Sigmoid colon (tissue), 4 donors: ENCODE data around the gene SLC27A2.

Experiments
- CTCF ChIP-seq, 4 experiments: fragments of 450-650 bp in 3 of 4; fragments of 200-600 bp in 1 of 4; IDR thresholded peaks; one replicate each; pipeline ENCODE4 v1.5.1; 2016 to 2019; ENCODE audit warnings: antibody characterized with exemption in 4 of 4, mild to moderate bottlenecking in 3 of 4, moderate library complexity in 2 of 4
- EP300 ChIP-seq, 4 donors: sonication (generic); formaldehyde crosslinking; IDR thresholded peaks; one replicate each; pipeline ENCODE4 v1.6.1; 2017; ENCODE audit warnings: antibody characterized with exemption in 4 of 4

DNA sequence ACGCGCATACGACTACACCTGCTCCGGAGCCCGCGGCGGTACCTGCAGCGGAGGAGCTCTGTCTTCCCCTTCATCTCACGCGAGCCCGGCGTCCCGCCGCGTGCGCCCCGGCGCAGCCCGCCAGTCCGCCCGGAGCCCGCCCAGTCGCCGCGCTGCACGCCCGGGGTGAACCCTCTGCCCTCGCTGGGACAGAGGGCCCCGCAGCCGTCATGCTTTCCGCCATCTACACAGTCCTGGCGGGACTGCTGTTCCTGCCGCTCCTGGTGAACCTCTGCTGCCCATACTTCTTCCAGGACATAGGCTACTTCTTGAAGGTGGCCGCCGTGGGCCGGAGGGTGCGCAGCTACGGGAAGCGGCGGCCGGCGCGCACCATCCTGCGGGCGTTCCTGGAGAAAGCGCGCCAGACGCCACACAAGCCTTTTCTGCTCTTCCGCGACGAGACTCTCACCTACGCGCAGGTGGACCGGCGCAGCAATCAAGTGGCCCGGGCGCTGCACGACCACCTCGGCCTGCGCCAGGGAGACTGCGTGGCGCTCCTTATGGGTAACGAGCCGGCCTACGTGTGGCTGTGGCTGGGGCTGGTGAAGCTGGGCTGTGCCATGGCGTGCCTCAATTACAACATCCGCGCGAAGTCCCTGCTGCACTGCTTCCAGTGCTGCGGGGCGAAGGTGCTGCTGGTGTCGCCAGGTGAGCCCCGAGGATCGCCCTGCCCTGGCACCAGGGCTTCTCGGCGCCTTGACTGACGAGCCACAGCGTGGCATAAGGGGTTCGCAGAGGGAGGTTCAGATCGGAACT, 420 bp downstream of the SLC27A2 start:
- TF ChIP-seq EP300 (IDR thresholded peaks at IDR 0.05) (no peak), CTCF (IDR thresholded peaks at IDR 0.05) (no peak)
